ENCODE data around the gene RFX2. TPM values are rescaled to one million over a fixed set of nuclear protein-coding genes. Genes with fewer than 3 reads are reported as not detected.

The RFX2 gene
- total RNA-seq, 1 donor from 2014 or later = 20.9 TPM

GRCh38 chr19:6105444-6105843, 4.9 kb downstream of the RFX2 start:
- no peaks in the 10 kb centered on the region for H3K27me3 ChIP-seq (ENCODE audit: low read depth)
- no peak overlapping the region for H3K4me3 ChIP-seq
- H3K27ac ChIP-seq = peak overlapping the region; percentile 87
- no peaks in the 10 kb centered on the region for H3K36me3 ChIP-seq
- intact Hi-C loops (cut with DNase I) = no loop called here
- no peak for TF ChIP-seq CTCF (IDR thresholded peaks at IDR 0.05)
- peaks cover 58% of the 10 kb centered on the region for H3K4me1 ChIP-seq
- H3K9me3 ChIP-seq = no peaks in the 10 kb centered on the region
- DNase-seq (no peak), ATAC-seq (no peak)

- H3K36me3 ChIP-seq = no peaks in the 10 kb centered on the region
- DNase-seq (no peak), ATAC-seq (no peak)
- H3K4me3 ChIP-seq = no peak overlapping the region
- H3K9me3 ChIP-seq = no peaks in the 10 kb centered on the region
- no peaks in the 10 kb centered on the region for H3K27me3 ChIP-seq (ENCODE audit: low read depth)
- intact Hi-C loops (cut with DNase I) = no loop called here
- H3K4me1 ChIP-seq = peaks cover 66% of the 10 kb centered on the region
- TF ChIP-seq CTCF (IDR thresholded peaks at IDR 0.05) = no peak
- peak overlapping the region; percentile 87 for H3K27ac ChIP-seq
These were observed 6.4 kb downstream of the RFX2 start for GRCh38 chr19:6103894-6104293.

GRCh38 chr19:6103217-6103644, 7.1 kb downstream of the RFX2 start:
- intact Hi-C loops (cut with DNase I) = no loop called here
- Histone ChIP-seq H3K9me3 (no peaks in the 10 kb centered on the region), H3K4me1 (peaks cover 69% of the 10 kb centered on the region), H3K27ac (peak overlapping the region; percentile 87), H3K27me3 (ENCODE audit: low read depth) (no peaks in the 10 kb centered on the region), H3K4me3 (no peak overlapping the region), H3K36me3 (no peaks in the 10 kb centered on the region)
- ATAC-seq (peak; percentile 82 to 83), DNase-seq (peak; percentile 71)
- no peak for TF ChIP-seq CTCF (IDR thresholded peaks at IDR 0.05)

- Histone ChIP-seq H3K27ac (peak overlapping the region; percentile 87), H3K9me3 (no peaks in the 10 kb centered on the region), H3K27me3 (ENCODE audit: low read depth) (no peaks in the 10 kb centered on the region), H3K4me1 (peaks cover 69% of the 10 kb centered on the region), H3K36me3 (no peaks in the 10 kb centered on the region), H3K4me3 (no peak overlapping the region)
- no peak for TF ChIP-seq CTCF (IDR thresholded peaks at IDR 0.05)
- no peak for DNase-seq
- no peak for ATAC-seq
- intact Hi-C loops (cut with DNase I) = no loop called here
These were observed 8.3 kb downstream of the RFX2 start for GRCh38 chr19:6101991-6102390.

- Histone ChIP-seq H3K36me3 (no peaks in the 10 kb centered on the region), H3K9me3 (no peaks in the 10 kb centered on the region), H3K27me3 (ENCODE audit: low read depth) (no peaks in the 10 kb centered on the region), H3K4me3 (no peak overlapping the region), H3K4me1 (peaks cover 69% of the 10 kb centered on the region), H3K27ac (peak overlapping the region; percentile 87)
- ATAC-seq (no peak), DNase-seq (no peak)
- intact Hi-C loops (cut with DNase I) = no loop called here
- no peak for TF ChIP-seq CTCF (IDR thresholded peaks at IDR 0.05)
These were observed 8.9 kb downstream of the RFX2 start for GRCh38 chr19:6101291-6101825.

All from lower lobe of right lung (tissue), 2 donors.